Posterior vena cava (tissue), 2 donors: ENCODE data around the gene AFF3. TPM values are rescaled to one million over a fixed set of nuclear protein-coding genes. Genes with fewer than 3 reads are reported as not detected.

Experiments used
- DNase-seq: peaks from one replicate; pipeline ENCODE4 v3.0.0-alpha.2; 2020; ENCODE audit warnings: low spot score
- intact Hi-C, 2 donors: fragments of 100-400 bp; cut with DNase I; formaldehyde crosslinking; loops; one replicate each; pipeline versions ENCODE4 v1.14.1 to v1.14.2; 2022 to 2023
- long read RNA-seq, 2 donors: library from polyadenylated mRNA; unstranded; transcript quantifications; one replicate each; pipeline ENCODE4 v2.0.0, GENCODE V29; 2020 to 2021
- total RNA-seq, 2 donors: library from RNA; stranded (reverse); fragmentation: NEBNext Ultra II Directional; extraction: Animal tissue kit (Norgen Biotek cat#: 25700); gene quantifications; one replicate each; pipeline ENCODE4 v1.2.1, GENCODE V29; 2021
- donor health status: DM: yes; HTN: yes; CAD: no.
- donor health status: DM: yes; HTN: yes; CAD: no.

The AFF3 gene, protein sequence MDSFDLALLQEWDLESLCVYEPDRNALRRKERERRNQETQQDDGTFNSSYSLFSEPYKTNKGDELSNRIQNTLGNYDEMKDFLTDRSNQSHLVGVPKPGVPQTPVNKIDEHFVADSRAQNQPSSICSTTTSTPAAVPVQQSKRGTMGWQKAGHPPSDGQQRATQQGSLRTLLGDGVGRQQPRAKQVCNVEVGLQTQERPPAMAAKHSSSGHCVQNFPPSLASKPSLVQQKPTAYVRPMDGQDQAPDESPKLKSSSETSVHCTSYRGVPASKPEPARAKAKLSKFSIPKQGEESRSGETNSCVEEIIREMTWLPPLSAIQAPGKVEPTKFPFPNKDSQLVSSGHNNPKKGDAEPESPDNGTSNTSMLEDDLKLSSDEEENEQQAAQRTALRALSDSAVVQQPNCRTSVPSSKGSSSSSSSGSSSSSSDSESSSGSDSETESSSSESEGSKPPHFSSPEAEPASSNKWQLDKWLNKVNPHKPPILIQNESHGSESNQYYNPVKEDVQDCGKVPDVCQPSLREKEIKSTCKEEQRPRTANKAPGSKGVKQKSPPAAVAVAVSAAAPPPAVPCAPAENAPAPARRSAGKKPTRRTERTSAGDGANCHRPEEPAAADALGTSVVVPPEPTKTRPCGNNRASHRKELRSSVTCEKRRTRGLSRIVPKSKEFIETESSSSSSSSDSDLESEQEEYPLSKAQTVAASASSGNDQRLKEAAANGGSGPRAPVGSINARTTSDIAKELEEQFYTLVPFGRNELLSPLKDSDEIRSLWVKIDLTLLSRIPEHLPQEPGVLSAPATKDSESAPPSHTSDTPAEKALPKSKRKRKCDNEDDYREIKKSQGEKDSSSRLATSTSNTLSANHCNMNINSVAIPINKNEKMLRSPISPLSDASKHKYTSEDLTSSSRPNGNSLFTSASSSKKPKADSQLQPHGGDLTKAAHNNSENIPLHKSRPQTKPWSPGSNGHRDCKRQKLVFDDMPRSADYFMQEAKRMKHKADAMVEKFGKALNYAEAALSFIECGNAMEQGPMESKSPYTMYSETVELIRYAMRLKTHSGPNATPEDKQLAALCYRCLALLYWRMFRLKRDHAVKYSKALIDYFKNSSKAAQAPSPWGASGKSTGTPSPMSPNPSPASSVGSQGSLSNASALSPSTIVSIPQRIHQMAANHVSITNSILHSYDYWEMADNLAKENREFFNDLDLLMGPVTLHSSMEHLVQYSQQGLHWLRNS (N-terminal part only)
- total RNA-seq, result 10 to 100 TPM; 15.5 to 26.4 TPM
- long read RNA-seq, donor 1, partial matches to known transcripts, result 1 of 2 reads
- long read RNA-seq, donor 1, other reads (novel, unspliced or antisense), result 1 of 2 reads
- long read RNA-seq, donor 2, partial matches to known transcripts, result 2 of 9 reads
- long read RNA-seq, donor 2, other reads (novel, unspliced or antisense), result 7 of 9 reads

GRCh38 chr2:100142393-100142792 is at the start of gene AFF3:
TSS of gene AFF3 (minus strand) at chr2:100142590. CDS start at chr2:100104454, 38,136 bp downstream.
- no peak for DNase-seq
- intact Hi-C loops, result no loop called here

GRCh38 chr2:100189387-100189786 is 47.0 kb upstream of the AFF3 start:
- intact Hi-C loops, result no loop called here
- DNase-seq, result no peak

DNA sequence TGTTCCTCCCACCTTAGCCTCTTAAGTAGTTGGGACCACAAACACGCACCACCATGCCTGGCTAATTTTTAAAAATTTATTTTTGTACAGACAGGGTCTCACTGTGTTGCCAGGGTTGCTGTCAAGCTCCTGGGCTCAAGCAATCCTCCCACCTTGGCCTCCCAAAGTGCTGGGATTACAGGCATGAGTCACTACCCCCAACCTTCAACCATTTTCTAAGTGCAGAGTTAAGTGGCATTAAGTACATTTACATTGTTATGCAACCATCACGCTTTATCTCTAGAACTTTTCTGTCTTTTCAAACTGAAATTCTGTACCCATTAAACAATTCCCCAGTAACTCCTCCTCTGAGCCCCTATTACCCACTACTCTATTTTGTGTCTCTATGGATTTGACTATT is 45.9 kb upstream of the AFF3 start:
- intact Hi-C loops, result no loop called here
- no peak for DNase-seq

- DNase-seq, result no peak
- intact Hi-C loops, result no loop called here
These were observed 43.7 kb upstream of the AFF3 start for GRCh38 chr2:100186126-100186525.

- DNase-seq, result no peak
- intact Hi-C loops, result no loop called here
These were observed 43.1 kb upstream of the AFF3 start for GRCh38 chr2:100185516-100185915.

DNA sequence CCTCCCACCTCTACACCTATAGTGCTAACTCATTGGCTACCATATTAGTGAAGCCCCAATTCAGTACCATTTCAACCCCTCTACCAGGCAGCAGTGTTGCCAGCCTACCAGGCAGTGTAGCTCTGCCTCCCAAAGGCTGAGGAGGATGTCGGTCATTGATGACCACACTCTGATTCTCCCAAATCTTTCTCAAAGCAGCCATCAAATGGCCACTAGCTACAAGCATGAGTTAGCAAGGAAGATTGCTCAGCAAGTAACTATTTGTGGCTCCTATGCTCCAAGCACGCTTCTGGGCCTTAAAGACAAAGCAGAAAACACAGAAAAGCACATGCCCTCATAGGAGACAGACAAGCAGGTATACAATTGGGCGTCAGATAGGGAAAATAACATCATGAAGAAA is 42.7 kb upstream of the AFF3 start:
- DNase-seq, result no peak
- intact Hi-C loops, result no loop called here

DNA sequence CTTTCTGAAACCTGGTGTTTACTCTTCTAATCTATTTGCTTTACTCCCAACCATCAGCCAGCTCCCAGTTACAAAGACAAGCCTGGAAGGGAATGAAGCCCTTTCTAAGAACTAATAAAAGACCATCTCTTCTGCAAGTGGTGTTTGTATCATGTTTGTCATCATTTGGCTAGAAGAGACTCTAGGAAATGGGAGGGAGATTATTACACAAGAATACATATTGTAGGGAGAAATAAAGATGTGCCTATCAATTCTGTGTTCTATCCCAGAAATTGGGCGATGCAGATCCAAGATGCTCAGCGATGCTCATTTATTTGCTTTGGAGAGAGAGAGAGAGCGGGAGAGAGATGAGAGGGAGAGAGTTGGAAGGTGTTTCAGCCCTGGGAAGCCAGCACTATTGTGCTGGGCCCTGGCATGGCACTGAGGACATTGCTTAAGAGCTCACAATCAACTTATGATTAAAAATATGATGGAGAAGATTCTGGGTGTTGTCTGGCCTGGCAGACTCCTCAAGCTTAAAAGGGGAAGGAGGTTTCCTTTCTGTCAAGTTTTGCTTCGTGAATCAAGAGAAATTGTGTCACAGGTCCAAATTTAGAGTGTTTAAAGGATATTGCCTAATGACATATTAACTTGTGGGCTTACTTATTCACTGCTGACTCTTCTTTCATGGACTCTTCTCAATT is 41.8 kb upstream of the AFF3 start:
- intact Hi-C loops, result no loop called here

GRCh38 chr2:100182494-100183361 is 40.3 kb upstream of the AFF3 start:
- no peak for DNase-seq
- intact Hi-C loops, result no loop called here

More for the DNA sequence above, 41.8 kb upstream of the AFF3 start:
- no peak for DNase-seq

GRCh38 chr2:100180503-100180902 is 38.1 kb upstream of the AFF3 start:
- no peak for DNase-seq
- intact Hi-C loops, result no loop called here

DNA sequence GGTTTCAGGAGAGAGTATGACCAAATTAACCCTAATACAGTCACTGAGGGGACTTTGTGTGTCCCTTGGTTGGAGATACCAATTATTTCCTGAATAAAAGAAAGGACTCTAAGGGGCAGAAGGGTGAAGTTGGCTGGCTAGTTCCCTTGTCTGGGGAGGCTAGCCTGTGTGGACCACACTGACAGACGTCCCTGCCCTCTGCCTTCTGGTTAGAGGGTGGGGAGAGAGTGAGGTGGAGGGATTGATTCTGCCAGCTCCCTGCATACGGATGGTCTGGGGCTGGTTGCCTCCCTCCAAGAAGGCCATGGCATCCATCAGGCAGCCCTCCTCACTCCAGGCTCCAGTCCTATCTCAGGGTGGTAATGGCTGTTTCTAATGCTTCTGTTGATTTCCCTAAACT is 37.4 kb upstream of the AFF3 start:
- intact Hi-C loops, result no loop called here
- no peak for DNase-seq

- intact Hi-C loops, result no loop called here
- no peak for DNase-seq
These were observed 36.5 kb upstream of the AFF3 start for GRCh38 chr2:100178864-100179263.

- intact Hi-C loops, result no loop called here
- no peak for DNase-seq
These were observed 35.8 kb upstream of the AFF3 start for GRCh38 chr2:100178085-100178788.

GRCh38 chr2:100176925-100177324 is 34.5 kb upstream of the AFF3 start:
- no peak for DNase-seq
- intact Hi-C loops, result no loop called here

DNA sequence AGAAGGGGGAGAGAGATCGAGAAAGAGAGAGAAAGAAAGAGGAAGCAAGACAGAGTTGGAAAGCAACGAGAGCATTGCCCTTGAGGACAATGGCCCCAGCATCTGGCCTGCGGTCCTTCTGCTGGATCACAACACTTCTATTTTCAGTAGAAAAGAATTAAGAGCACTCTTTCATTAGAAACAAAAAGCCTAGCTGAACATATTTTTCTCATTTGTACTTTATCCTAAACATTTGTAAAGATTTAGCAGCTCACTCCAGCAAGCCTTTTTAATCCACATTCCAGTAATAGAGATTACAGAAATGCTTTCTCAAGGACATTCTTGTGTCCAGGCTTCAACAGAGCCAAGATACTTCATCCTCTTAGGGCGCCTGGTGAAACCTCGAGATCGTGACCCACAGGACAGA is 31.6 kb upstream of the AFF3 start:
- no peak for DNase-seq
- intact Hi-C loops, result no loop called here

DNA sequence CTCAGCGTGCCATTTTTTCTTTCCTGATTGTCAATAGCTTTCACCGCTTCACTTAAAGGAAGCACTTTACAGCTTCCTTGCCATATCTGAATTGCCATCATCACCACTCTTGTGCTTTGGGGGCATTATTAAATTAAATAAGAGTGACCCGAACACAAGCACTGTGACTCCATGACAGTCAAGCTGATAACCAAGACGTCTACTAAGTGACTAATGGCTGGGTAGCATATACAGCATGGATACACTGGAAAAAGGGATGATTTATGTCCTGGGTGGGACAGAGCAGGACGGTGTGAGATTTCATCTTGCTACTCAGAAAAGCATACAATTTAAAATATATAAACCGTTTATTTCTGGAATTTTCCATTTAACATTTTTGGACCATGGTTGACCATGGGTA is 24.3 kb upstream of the AFF3 start:
- intact Hi-C loops, result no loop called here
- no peak for DNase-seq

DNA sequence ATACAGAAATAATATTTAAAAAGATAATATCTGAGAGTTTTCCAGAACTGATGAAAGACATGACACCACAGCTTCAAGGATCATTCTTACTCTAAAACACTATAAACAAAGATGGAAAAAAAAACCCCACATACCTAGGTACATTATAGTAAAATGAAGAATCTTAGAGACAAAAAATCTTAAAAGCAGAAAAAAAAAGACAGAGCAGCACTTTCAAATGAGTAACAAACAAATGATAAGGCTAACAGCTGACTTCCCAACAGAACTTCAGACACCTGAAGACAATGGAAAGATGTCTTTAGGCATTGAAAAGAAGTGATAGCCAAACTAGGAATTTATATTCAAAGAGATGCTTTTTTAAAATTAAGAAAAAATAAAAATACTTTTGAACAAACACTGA is 21.2 kb upstream of the AFF3 start:
- DNase-seq, result no peak
- intact Hi-C loops, result no loop called here

DNA sequence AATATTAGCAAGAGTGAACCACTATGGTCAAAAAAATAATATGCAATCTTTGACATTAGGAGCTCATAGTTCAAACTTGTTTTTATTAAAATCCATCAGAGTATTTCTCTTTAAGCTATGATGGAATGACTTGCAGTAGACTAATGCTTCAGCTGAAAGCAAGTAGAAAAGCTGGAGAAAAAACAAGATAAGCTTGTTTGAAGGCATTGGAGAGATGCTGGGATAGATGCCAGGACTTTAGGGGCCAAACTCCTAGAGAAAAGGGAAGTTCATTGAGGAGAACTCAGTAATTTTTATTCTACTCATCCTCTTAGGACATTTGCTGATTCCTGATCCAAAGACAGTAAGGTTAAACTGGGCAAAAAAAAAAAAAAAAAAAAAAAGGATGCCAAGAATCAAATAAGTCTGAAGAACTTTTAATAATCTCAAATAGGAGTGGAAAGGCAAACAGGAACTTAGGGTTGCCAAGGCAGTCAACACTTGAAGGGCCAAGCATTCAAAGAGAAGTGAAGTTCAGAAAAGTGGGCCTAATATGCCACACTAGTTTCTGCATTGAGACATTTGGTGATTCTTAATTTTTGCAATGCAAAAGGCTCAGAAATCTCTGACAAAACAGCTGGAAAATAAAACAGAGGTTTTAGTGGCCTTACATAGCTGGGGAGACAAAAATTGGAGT is 19.7 kb upstream of the AFF3 start:
- intact Hi-C loops, result no loop called here
- DNase-seq, result no peak
